ENCODE measurements around the gene GRM5. TPM values are rescaled to one million over a fixed set of nuclear protein-coding genes. Genes with fewer than 3 reads are reported as not detected.

Gene GRM5
- total and polyA plus RNA-seq, 2 donors (not counting 1 experiment from before 2014, with no cell fraction given): not detected

DNA sequence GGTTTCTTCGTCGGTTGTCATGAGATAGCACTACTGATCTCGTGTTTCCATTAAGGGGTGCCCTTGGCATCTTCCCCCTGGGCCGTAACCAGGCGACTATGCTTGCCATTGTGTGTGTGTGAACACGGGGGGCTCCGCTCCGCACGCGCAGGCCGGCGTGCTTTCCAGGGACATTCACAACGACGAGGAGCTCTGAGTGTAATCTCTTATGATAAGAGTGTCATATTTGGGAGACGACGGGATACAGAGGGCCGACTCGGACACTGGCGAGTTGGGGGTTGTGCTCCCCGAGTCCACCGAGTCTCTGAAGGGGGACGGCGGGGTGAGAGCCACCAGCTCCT, 557.4 kb downstream of the GRM5 start:
- Histone ChIP-seq H3K4me3 (ENCODE audit: control extremely low read depth in 1 of 5, extremely low read depth in 1 of 5, insufficient read depth in 1 of 5, low read depth in 2 of 5, low read length in 4 of 5) (no peak overlapping the region), H3K4me2 (replicated peaks; ENCODE audit: low read depth, low read length, poor library complexity, severe bottlenecking) (no peak overlapping the region), H2AFZ (ENCODE audit: insufficient read depth, low read depth, low read length, poor library complexity, severe bottlenecking) (no peak overlapping the region), H3K9me3 (ENCODE audit: control extremely low read depth in 1 of 3, control insufficient read depth in 2 of 3, insufficient read depth in 1 of 3, low read length in 2 of 3) (no peaks in the 10 kb centered on the region), H3K9ac (ENCODE audit: low read length) (no peak overlapping the region), H3K27me3 (replicated peaks in 1 of 4; ENCODE audit: control extremely low read depth in 1 of 4, control insufficient read depth in 3 of 4, insufficient read depth in 4 of 4, low read length in 3 of 4) (peaks cover 0 to 25% (median 11%) of the 10 kb centered on the region in 4 experiments), H3K4me1 (ENCODE audit: control insufficient read depth in 2 of 2, insufficient read depth in 2 of 2, low read length in 2 of 2) (no peaks in the 10 kb centered on the region), H3K79me2 (ENCODE audit: control insufficient read depth, insufficient read depth, low read length) (no peaks in the 10 kb centered on the region), H4K20me1 (ENCODE audit: control insufficient read depth, insufficient read depth, low read length, poor library complexity, severe bottlenecking) (no peaks in the 10 kb centered on the region), H3K36me3 (replicated peaks in 1 of 2; ENCODE audit: control extremely low read depth in 1 of 2, control insufficient read depth in 1 of 2, extremely low read depth in 1 of 2, insufficient read depth in 2 of 2, low read length in 1 of 2) (no peaks in the 10 kb centered on the region), H3K27ac (ENCODE audit: low read length in 2 of 2) (no peak overlapping the region)
- Mint-ChIP-seq H3K4me1 (peaks cover 6% of the 10 kb centered on the region), H3K27me3 (peaks cover 51% of the 10 kb centered on the region), H3K4me3 (no peak overlapping the region), H3K9me3 (ENCODE audit: insufficient read depth) (no peaks in the 10 kb centered on the region), H3K27ac (no peak overlapping the region)
- no peak for DNase-seq
- ChIA-PET POLR2A (no interaction called here), CTCF (no interaction called here)
- TF ChIP-seq, protein P1, sequence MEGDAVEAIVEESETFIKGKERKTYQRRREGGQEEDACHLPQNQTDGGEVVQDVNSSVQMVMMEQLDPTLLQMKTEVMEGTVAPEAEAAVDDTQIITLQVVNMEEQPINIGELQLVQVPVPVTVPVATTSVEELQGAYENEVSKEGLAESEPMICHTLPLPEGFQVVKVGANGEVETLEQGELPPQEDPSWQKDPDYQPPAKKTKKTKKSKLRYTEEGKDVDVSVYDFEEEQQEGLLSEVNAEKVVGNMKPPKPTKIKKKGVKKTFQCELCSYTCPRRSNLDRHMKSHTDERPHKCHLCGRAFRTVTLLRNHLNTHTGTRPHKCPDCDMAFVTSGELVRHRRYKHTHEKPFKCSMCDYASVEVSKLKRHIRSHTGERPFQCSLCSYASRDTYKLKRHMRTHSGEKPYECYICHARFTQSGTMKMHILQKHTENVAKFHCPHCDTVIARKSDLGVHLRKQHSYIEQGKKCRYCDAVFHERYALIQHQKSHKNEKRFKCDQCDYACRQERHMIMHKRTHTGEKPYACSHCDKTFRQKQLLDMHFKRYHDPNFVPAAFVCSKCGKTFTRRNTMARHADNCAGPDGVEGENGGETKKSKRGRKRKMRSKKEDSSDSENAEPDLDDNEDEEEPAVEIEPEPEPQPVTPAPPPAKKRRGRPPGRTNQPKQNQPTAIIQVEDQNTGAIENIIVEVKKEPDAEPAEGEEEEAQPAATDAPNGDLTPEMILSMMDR (IDR thresholded peaks at IDR 0.05): no peak
- TF ChIP-seq EZH2 (IDR thresholded peaks at IDR 0.05; ENCODE audit: borderline replicate concordance, insufficient read depth, low read depth, low read length, poor library complexity, severe bottlenecking): no peak
- intact Hi-C loops (cut with micrococcal nuclease): no loop called here
- WGBS (ENCODE audit: insufficient coverage): 20% methylated on average over 18 of the region's 23 CpGs
- no peak for ATAC-seq (ENCODE audit: low read depth)

DNA sequence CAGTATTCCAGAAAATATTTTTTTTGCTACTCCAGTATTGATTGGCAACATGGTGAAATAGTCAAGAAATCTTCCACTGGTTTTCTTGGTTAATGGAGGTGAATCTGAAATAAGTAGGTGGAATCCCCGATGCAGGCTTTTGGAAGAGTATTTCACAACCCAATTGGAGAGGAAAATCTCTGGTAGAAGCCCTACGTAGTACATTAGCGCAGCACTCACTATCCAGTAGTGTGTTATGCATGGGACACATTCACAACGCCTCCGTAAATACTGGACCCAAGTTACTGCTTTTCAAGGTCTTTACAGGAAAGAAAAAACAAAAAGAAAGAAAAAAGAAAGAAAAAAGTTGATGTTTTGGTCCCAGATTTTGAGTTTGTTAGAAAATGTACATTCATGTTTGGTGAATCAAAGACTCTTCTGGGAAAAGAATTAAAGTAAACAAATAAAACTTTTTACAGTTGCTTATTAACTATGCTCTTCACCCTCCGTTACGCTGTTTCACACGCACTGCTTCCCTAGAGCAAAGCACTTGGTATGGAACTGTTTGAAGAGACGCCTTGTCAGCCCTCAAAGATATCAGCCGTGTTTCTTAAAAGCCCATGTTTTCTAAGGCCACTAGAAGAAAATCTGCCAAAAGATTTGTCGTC, 557.9 kb downstream of the GRM5 start:
- DNase-seq (no peak), ATAC-seq (ENCODE audit: low read depth) (no peak)
- peaks cover 56% of the 10 kb centered on the region for H3K27me3 Mint-ChIP-seq
- Histone ChIP-seq H3K9me3 (ENCODE audit: control extremely low read depth in 1 of 3, control insufficient read depth in 2 of 3, insufficient read depth in 1 of 3, low read length in 2 of 3) (no peaks in the 10 kb centered on the region), H3K9ac (ENCODE audit: low read length) (no peak overlapping the region), H3K4me3 (ENCODE audit: control extremely low read depth in 1 of 5, extremely low read depth in 1 of 5, insufficient read depth in 1 of 5, low read depth in 2 of 5, low read length in 4 of 5) (no peak overlapping the region), H4K20me1 (ENCODE audit: control insufficient read depth, insufficient read depth, low read length, poor library complexity, severe bottlenecking) (no peaks in the 10 kb centered on the region), H3K36me3 (replicated peaks in 1 of 2; ENCODE audit: control extremely low read depth in 1 of 2, control insufficient read depth in 1 of 2, extremely low read depth in 1 of 2, insufficient read depth in 2 of 2, low read length in 1 of 2) (no peaks in the 10 kb centered on the region), H3K4me1 (ENCODE audit: control insufficient read depth in 2 of 2, insufficient read depth in 2 of 2, low read length in 2 of 2) (no peaks in the 10 kb centered on the region), H3K79me2 (ENCODE audit: control insufficient read depth, insufficient read depth, low read length) (no peaks in the 10 kb centered on the region), H2AFZ (ENCODE audit: insufficient read depth, low read depth, low read length, poor library complexity, severe bottlenecking) (no peak overlapping the region), H3K27ac (ENCODE audit: low read length in 2 of 2) (no peak overlapping the region), H3K27me3 (replicated peaks in 1 of 4; ENCODE audit: control extremely low read depth in 1 of 4, control insufficient read depth in 3 of 4, insufficient read depth in 4 of 4, low read length in 3 of 4) (peaks cover 0 to 25% (median 11%) of the 10 kb centered on the region in 4 experiments), H3K4me2 (replicated peaks; ENCODE audit: low read depth, low read length, poor library complexity, severe bottlenecking) (no peak overlapping the region)
- no peak overlapping the region for H3K27ac Mint-ChIP-seq
- intact Hi-C loops (cut with micrococcal nuclease): no loop called here
- no peak for TF ChIP-seq EZH2 (IDR thresholded peaks at IDR 0.05; ENCODE audit: borderline replicate concordance, insufficient read depth, low read depth, low read length, poor library complexity, severe bottlenecking)
- TF ChIP-seq, protein P1 (IDR thresholded peaks at IDR 0.05): no peak
- ChIA-PET POLR2A (no interaction called here), CTCF (no interaction called here)
- 78% methylated on average over 9 of the region's 11 CpGs for WGBS (ENCODE audit: insufficient coverage)
- H3K4me1 Mint-ChIP-seq: peaks cover 6% of the 10 kb centered on the region
- H3K4me3 Mint-ChIP-seq: no peak overlapping the region
- H3K9me3 Mint-ChIP-seq (ENCODE audit: insufficient read depth): no peaks in the 10 kb centered on the region
